ENCODE measurements around the gene B3GALT4.

DNA sequence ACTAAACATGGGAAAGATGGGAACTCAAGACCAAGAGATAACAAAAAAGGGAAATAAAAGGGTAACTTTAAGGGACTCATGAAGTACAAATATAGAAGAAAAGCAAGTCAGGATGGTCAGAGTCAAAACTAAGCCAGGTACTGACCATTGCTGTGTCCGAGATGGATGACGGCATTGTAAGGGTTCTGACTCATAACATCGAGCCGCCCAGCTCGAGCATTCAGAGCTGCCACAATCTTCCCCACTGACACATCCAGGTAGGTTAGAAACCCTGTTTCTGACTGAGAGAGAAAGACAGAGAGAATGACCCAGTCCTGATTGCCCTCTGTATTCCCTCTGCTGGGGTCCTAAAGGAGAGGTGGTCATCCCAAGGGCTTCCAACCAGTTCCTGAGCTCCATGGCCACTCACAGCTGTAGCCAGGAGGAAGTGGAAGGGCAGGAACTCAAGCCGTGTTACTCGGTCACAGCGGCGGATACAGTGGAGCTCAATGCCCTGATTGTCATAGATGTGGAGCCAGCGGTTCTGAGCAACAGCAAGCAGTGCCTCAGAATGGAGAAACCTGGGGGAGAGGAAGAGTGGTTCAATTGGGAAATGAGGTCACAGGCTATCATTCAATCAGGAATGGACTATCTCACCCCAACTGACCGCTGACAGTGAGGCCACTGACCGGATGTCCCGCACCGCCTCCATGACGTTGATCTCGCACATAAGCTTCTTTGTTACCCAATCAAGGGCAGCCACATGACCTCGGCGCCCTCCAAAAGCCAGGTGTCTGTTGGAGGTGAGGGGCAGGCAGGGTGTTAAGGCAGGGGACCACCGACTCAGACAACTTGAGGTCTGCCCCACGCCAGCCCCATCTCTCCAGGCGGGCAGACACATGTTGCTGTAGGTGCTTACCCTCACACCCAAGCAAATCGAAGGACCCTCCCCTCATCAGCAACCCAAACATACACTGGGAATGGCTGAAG lies 10.3 kb downstream of the B3GALT4 start:
- TF ChIP-seq, protein P1, sequence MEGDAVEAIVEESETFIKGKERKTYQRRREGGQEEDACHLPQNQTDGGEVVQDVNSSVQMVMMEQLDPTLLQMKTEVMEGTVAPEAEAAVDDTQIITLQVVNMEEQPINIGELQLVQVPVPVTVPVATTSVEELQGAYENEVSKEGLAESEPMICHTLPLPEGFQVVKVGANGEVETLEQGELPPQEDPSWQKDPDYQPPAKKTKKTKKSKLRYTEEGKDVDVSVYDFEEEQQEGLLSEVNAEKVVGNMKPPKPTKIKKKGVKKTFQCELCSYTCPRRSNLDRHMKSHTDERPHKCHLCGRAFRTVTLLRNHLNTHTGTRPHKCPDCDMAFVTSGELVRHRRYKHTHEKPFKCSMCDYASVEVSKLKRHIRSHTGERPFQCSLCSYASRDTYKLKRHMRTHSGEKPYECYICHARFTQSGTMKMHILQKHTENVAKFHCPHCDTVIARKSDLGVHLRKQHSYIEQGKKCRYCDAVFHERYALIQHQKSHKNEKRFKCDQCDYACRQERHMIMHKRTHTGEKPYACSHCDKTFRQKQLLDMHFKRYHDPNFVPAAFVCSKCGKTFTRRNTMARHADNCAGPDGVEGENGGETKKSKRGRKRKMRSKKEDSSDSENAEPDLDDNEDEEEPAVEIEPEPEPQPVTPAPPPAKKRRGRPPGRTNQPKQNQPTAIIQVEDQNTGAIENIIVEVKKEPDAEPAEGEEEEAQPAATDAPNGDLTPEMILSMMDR (IDR thresholded peaks at IDR 0.05; ENCODE audit: low read depth, low read length, poor library complexity, severe bottlenecking), result no peak
- TF ChIP-seq EZH2phosphoT487 (IDR thresholded peaks at IDR 0.05; ENCODE audit: borderline replicate concordance, low read length), result no peak
